ENCODE data around the gene HBA2. TPM values are rescaled to one million over a fixed set of nuclear protein-coding genes. Genes with fewer than 3 reads are reported as not detected.

Gene HBA2
- total and polyA plus RNA-seq, 9 of the 15 experiments (the other 6 are each of a cell fraction or from before 2014, with no cell fraction given): 40.4 to 853 (median 286) TPM

DNA sequence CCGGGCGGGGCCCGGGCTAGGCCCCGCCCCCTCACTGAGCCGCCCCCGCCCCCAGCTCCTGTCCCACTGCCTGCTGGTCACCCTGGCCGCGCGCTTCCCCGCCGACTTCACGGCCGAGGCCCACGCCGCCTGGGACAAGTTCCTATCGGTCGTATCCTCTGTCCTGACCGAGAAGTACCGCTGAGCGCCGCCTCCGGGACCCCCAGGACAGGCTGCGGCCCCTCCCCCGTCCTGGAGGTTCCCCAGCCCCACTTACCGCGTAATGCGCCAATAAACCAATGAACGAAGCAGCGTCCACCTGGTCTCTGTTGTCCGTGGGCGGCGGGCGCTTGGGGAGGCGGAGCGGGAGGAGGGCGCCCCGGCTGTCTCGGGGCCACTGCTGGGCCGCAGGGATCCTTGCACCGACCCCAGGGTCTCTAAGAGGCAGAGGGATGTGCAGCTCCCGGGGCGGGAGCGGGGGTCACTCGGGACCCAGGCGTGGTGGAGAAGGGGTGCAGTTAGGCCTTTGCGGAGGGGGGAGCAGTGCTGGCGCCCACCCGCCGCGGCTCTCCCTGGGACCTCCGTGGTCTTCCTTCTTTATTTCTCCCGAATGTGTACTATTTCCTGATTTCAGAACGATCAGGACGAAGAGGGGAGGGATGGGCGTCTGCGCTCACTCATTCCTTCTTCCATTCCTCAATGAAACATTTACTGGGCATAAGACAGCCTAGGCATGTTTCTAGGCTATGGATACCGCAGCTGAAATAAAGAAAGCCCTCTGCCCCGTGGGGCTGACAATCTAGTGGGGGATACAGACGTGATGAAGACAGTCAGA, 18.3 kb upstream of the HBA2 start (continued):
- TF ChIP-seq, protein P1, sequence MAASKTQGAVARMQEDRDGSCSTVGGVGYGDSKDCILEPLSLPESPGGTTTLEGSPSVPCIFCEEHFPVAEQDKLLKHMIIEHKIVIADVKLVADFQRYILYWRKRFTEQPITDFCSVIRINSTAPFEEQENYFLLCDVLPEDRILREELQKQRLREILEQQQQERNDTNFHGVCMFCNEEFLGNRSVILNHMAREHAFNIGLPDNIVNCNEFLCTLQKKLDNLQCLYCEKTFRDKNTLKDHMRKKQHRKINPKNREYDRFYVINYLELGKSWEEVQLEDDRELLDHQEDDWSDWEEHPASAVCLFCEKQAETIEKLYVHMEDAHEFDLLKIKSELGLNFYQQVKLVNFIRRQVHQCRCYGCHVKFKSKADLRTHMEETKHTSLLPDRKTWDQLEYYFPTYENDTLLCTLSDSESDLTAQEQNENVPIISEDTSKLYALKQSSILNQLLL (CRISPR knock-in tag; IDR thresholded peaks at IDR 0.05; ENCODE audit: borderline replicate concordance): no peak
- TF ChIP-seq CBX3 (IDR thresholded peaks at IDR 0.05; ENCODE audit: borderline replicate concordance in 1 of 2, low read length in 2 of 2) (no peak), CREB5 (CRISPR knock-in tag; IDR thresholded peaks at IDR 0.05) (no peak), MTA2 (IDR thresholded peaks at IDR 0.05; ENCODE audit: low read depth) (no peak), MTA3 (IDR thresholded peaks at IDR 0.05; ENCODE audit: borderline replicate concordance) (0 out of 2 replicates have a peak, but pooled peaks have one; percentile 69), E2F5 (CRISPR knock-in tag; IDR thresholded peaks at IDR 0.05) (no peak), FOXK2 (conservative IDR thresholded peaks at IDR 0.05 in 1 of 2, IDR thresholded peaks at IDR 0.05 in 1 of 2; ENCODE audit: low read depth in 2 of 2) (no peak), NEUROD1 (IDR thresholded peaks at IDR 0.05; ENCODE audit: borderline replicate concordance, low read depth, low read length, partially characterized antibody) (no peak), ZBTB1 (CRISPR knock-in tag; IDR thresholded peaks at IDR 0.05; ENCODE audit: borderline replicate concordance, low read depth) (no peak), ZNF217 (CRISPR knock-in tag; IDR thresholded peaks at IDR 0.05) (no peak), ATF7 (IDR thresholded peaks at IDR 0.05) (0 out of 2 replicates have a peak, but pooled peaks have one; percentile 22), SMARCA5 (IDR thresholded peaks at IDR 0.05) (no peak), THRAP3 (IDR thresholded peaks at IDR 0.05; ENCODE audit: borderline replicate concordance) (no peak), ZNF175 (CRISPR knock-in tag; IDR thresholded peaks at IDR 0.05; ENCODE audit: low read depth) (no peak), FIP1L1 (IDR thresholded peaks at IDR 0.05; ENCODE audit: low read depth, low read length, poor library complexity, severe bottlenecking) (no peak), FOXJ3 (CRISPR knock-in tag; IDR thresholded peaks at IDR 0.05) (no peak), NR2C1 (IDR thresholded peaks at IDR 0.05) (no peak), NR2C1 (tag; IDR thresholded peaks at IDR 0.05) (0 out of 2 replicates have a peak, but pooled peaks have one; percentile 15), GTF2F1 (IDR thresholded peaks at IDR 0.05; ENCODE audit: low read depth, low read length) (no peak), MTA1 (IDR thresholded peaks at IDR 0.05; ENCODE audit: borderline replicate concordance) (no peak)
- TF ChIP-seq, protein P2, sequence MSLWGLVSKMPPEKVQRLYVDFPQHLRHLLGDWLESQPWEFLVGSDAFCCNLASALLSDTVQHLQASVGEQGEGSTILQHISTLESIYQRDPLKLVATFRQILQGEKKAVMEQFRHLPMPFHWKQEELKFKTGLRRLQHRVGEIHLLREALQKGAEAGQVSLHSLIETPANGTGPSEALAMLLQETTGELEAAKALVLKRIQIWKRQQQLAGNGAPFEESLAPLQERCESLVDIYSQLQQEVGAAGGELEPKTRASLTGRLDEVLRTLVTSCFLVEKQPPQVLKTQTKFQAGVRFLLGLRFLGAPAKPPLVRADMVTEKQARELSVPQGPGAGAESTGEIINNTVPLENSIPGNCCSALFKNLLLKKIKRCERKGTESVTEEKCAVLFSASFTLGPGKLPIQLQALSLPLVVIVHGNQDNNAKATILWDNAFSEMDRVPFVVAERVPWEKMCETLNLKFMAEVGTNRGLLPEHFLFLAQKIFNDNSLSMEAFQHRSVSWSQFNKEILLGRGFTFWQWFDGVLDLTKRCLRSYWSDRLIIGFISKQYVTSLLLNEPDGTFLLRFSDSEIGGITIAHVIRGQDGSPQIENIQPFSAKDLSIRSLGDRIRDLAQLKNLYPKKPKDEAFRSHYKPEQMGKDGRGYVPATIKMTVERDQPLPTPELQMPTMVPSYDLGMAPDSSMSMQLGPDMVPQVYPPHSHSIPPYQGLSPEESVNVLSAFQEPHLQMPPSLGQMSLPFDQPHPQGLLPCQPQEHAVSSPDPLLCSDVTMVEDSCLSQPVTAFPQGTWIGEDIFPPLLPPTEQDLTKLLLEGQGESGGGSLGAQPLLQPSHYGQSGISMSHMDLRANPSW (CRISPR knock-in tag; IDR thresholded peaks at IDR 0.05): no peak
